IMR-90 (cell line): ENCODE results near the gene SPAG5.

ENCODE experiments used
- BHLHE40 ChIP-seq: fragments of 150-350 bp; IDR thresholded peaks from 2 replicates; pipeline ENCODE4 v1.6.1; 2016; ENCODE audit warnings: mild to moderate bottlenecking, low read depth, low read length
- CHD1 ChIP-seq: IDR thresholded peaks from 2 replicates; pipeline ENCODE4 v1.6.1; 2012; ENCODE audit warnings: low read depth, low read length, improper control_type of control experiment
- MAFK ChIP-seq: IDR thresholded peaks from 2 replicates; pipeline ENCODE4 v1.6.1; 2012; ENCODE audit warnings: low read depth, low read length, improper control_type of control experiment
- MAZ ChIP-seq: IDR thresholded peaks from 2 replicates; pipeline ENCODE4 v1.6.1; 2012; ENCODE audit warnings: low read depth, mild to moderate bottlenecking, low read length, improper control_type of control experiment, moderate library complexity, borderline replicate concordance
- MXI1 ChIP-seq: IDR thresholded peaks from 2 replicates; pipeline ENCODE4 v1.6.1; 2012; ENCODE audit warnings: low read depth, mild to moderate bottlenecking, low read length, moderate library complexity, borderline replicate concordance
- NFE2L2 ChIP-seq: fragments of 150-350 bp; IDR thresholded peaks from 2 replicates; pipeline ENCODE4 v1.6.1; 2016; ENCODE audit warnings: low read depth, mild to moderate bottlenecking, low read length
- POLR2A ChIP-seq: IDR thresholded peaks from 2 replicates; pipeline ENCODE4 v1.6.1; 2012; ENCODE audit warnings: mild to moderate bottlenecking, low read depth, low read length
- RAD21 ChIP-seq: IDR thresholded peaks from 2 replicates; pipeline ENCODE4 v1.6.1; 2012; ENCODE audit warnings: low read length, improper control_type of control experiment
- RFX5 ChIP-seq: IDR thresholded peaks from 2 replicates; pipeline ENCODE4 v1.8.0; 2012; ENCODE audit warnings: low read depth, mild to moderate bottlenecking, low read length, moderate library complexity
- SMC3 ChIP-seq: fragments of 150-350 bp; IDR thresholded peaks from 2 replicates; pipeline ENCODE4 v1.6.1; 2016; ENCODE audit warnings: low read depth, mild to moderate bottlenecking, antibody characterized with exemption, low read length, moderate library complexity
- USF2 ChIP-seq: fragments of 150-350 bp; IDR thresholded peaks from 2 replicates; pipeline ENCODE4 v1.6.1; 2017; ENCODE audit warnings: mild to moderate bottlenecking, antibody characterized with exemption, low read length, low read depth
- TF ChIP-seq, protein P1 (sequence below): conservative IDR thresholded peaks from 2 replicates; pipeline ENCODE4 v1.5.1; 2012; ENCODE audit warnings: mild to moderate bottlenecking, low read depth, low read length, improper control_type of control experiment
- TF ChIP-seq, protein P2 (sequence below): fragments of 150-350 bp; IDR thresholded peaks from 2 replicates; pipeline ENCODE4 v1.6.1; 2016; ENCODE audit warnings: low read depth, mild to moderate bottlenecking, low read length, moderate library complexity, borderline replicate concordance

DNA sequence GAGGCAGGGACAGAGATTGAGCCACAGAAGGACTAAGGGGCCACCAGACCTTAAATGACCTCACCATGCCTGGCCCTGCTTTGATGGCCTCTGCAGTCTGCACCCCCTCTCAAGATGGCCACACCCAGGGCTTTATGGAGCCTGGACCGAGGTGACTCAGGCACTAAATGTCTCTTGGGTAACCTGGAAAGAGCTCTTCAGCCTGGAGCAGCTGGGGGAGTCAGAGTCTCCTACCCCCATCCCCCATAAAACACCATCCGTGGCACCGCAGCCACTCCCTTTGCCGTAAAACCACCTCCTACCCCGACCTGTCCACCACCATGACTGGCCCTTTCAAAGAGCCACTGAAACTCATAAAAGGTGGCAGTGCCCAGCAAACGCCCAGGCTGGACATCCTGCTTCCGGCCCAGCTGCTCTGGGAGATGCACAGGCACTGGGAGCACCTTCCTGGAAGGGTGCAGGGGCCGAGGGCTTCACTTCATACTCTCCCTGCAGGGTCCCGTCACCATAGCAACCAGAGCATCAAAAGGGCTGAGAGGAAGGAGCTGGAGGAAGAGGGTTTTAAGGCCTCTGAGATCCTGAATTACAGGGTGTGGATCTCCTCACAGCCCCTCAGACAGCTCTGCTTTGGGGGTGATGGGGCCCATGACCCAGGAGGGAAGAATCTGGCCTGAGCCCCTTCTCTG is 70.4 kb downstream of the SPAG5 start:
- TF ChIP-seq, protein P1, sequence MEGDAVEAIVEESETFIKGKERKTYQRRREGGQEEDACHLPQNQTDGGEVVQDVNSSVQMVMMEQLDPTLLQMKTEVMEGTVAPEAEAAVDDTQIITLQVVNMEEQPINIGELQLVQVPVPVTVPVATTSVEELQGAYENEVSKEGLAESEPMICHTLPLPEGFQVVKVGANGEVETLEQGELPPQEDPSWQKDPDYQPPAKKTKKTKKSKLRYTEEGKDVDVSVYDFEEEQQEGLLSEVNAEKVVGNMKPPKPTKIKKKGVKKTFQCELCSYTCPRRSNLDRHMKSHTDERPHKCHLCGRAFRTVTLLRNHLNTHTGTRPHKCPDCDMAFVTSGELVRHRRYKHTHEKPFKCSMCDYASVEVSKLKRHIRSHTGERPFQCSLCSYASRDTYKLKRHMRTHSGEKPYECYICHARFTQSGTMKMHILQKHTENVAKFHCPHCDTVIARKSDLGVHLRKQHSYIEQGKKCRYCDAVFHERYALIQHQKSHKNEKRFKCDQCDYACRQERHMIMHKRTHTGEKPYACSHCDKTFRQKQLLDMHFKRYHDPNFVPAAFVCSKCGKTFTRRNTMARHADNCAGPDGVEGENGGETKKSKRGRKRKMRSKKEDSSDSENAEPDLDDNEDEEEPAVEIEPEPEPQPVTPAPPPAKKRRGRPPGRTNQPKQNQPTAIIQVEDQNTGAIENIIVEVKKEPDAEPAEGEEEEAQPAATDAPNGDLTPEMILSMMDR: no peak
- TF ChIP-seq BHLHE40 (no peak), MXI1 (no peak), RAD21 (no peak), POLR2A (no peak), MAZ (no peak), SMC3 (no peak), CHD1 (no peak), MAFK (no peak), NFE2L2 (no peak), RFX5 (no peak), USF2 (no peak)
- TF ChIP-seq, protein P2, sequence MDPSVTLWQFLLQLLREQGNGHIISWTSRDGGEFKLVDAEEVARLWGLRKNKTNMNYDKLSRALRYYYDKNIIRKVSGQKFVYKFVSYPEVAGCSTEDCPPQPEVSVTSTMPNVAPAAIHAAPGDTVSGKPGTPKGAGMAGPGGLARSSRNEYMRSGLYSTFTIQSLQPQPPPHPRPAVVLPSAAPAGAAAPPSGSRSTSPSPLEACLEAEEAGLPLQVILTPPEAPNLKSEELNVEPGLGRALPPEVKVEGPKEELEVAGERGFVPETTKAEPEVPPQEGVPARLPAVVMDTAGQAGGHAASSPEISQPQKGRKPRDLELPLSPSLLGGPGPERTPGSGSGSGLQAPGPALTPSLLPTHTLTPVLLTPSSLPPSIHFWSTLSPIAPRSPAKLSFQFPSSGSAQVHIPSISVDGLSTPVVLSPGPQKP: no peak
